B cell (primary cell): ENCODE measurements around the gene DENND5B.

Experiments
- CTCF ChIP-seq: fragments of 200-600 bp; IDR thresholded peaks from one replicate; pipeline ENCODE4 v1.8.0; 2022; ENCODE audit warnings: antibody characterized with exemption, mild to moderate bottlenecking
- EZH2 ChIP-seq: IDR thresholded peaks from 2 replicates; pipeline ENCODE4 v1.6.1; 2012; ENCODE audit warnings: borderline replicate concordance, low read depth, mild to moderate bottlenecking, moderate library complexity, low read length; ENCODE audit not compliant: insufficient read depth, poor library complexity, severe bottlenecking

GRCh38 chr12:31412292-31412801 is 178.6 kb downstream of the DENND5B start:
- no peak for TF ChIP-seq CTCF
- TF ChIP-seq EZH2: no peak
